ENCODE data around the gene NLRP3. TPM values are rescaled to one million over a fixed set of nuclear protein-coding genes. Genes with fewer than 3 reads are reported as not detected.

The NLRP3 gene
- total RNA-seq, 2 donors from 2014 or later = 1.1 to 1.4 TPM

GRCh38 chr1:247453997-247454396, 38.0 kb downstream of the NLRP3 start:
- H3K9me3 ChIP-seq = no peaks in the 10 kb centered on the region
- H3K4me3 ChIP-seq = no peak overlapping the region
- H3K36me3 ChIP-seq = no peaks in the 10 kb centered on the region
- intact Hi-C loops (cut with DNase I) = no loop called here
- H3K4me1 ChIP-seq (replicated peaks) = no peaks in the 10 kb centered on the region
- no peak for DNase-seq (ENCODE audit: low spot score)
- TF ChIP-seq POLR2AphosphoS5 (IDR thresholded peaks at IDR 0.05) = no peak
- TF ChIP-seq, protein P1, sequence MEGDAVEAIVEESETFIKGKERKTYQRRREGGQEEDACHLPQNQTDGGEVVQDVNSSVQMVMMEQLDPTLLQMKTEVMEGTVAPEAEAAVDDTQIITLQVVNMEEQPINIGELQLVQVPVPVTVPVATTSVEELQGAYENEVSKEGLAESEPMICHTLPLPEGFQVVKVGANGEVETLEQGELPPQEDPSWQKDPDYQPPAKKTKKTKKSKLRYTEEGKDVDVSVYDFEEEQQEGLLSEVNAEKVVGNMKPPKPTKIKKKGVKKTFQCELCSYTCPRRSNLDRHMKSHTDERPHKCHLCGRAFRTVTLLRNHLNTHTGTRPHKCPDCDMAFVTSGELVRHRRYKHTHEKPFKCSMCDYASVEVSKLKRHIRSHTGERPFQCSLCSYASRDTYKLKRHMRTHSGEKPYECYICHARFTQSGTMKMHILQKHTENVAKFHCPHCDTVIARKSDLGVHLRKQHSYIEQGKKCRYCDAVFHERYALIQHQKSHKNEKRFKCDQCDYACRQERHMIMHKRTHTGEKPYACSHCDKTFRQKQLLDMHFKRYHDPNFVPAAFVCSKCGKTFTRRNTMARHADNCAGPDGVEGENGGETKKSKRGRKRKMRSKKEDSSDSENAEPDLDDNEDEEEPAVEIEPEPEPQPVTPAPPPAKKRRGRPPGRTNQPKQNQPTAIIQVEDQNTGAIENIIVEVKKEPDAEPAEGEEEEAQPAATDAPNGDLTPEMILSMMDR (IDR thresholded peaks at IDR 0.05) = no peak
- TF ChIP-seq POLR2A (IDR thresholded peaks at IDR 0.05) = no peak
- 78% methylated on average over 11 of the region's 11 CpGs for WGBS
- H3K27ac ChIP-seq = no peak overlapping the region
- H3K27me3 ChIP-seq (replicated peaks; ENCODE audit: insufficient read depth) = no peaks in the 10 kb centered on the region

DNA sequence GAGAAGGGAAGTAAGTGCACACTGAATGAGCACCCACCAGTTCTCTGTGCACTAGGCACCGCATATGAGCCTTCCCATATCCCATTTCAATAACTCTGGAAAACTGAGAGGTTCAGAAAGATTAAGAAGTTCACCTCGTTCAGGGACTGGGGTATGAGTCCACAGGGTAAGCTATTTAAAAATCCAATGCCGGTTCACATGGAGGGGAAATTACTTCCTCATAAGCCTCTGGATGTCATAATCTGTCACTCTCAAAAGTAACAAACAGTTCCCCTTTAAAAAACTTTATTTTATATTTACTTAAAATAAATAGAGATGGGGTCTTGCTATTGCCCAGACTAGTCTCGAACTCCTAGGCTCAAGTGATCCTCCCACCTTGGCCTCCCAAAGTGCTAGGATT, 40.0 kb downstream of the NLRP3 start:
- no peak for TF ChIP-seq POLR2AphosphoS5 (IDR thresholded peaks at IDR 0.05)
- no peak for TF ChIP-seq POLR2A (IDR thresholded peaks at IDR 0.05)
- Histone ChIP-seq H3K9me3 (no peaks in the 10 kb centered on the region), H3K4me1 (replicated peaks) (no peaks in the 10 kb centered on the region), H3K27ac (no peak overlapping the region), H3K4me3 (no peak overlapping the region), H3K36me3 (no peaks in the 10 kb centered on the region), H3K27me3 (replicated peaks; ENCODE audit: insufficient read depth) (no peaks in the 10 kb centered on the region)
- intact Hi-C loops (cut with DNase I) = no loop called here
- WGBS = 53% methylated on average over 4 of the region's 4 CpGs
- no peak for DNase-seq (ENCODE audit: low spot score)

GRCh38 chr1:247456914-247457639, 41.1 kb downstream of the NLRP3 start:
- H3K27ac ChIP-seq = no peak overlapping the region
- WGBS = 74% methylated on average over 16 of the region's 16 CpGs
- H3K4me1 ChIP-seq (replicated peaks) = no peaks in the 10 kb centered on the region
- no peak for DNase-seq (ENCODE audit: low spot score)
- no peaks in the 10 kb centered on the region for H3K27me3 ChIP-seq (replicated peaks; ENCODE audit: insufficient read depth)
- H3K4me3 ChIP-seq = no peak overlapping the region
- no peaks in the 10 kb centered on the region for H3K36me3 ChIP-seq
- intact Hi-C loops (cut with DNase I) = no loop called here
- TF ChIP-seq, protein P1 (IDR thresholded peaks at IDR 0.05) = no peak
- no peak for TF ChIP-seq POLR2AphosphoS5 (IDR thresholded peaks at IDR 0.05)
- TF ChIP-seq POLR2A (IDR thresholded peaks at IDR 0.05) = no peak
- H3K9me3 ChIP-seq = no peaks in the 10 kb centered on the region

GRCh38 chr1:247459507-247459906, 43.5 kb downstream of the NLRP3 start:
- intact Hi-C loops (cut with DNase I) = no loop called here
- Histone ChIP-seq H3K9me3 (no peaks in the 10 kb centered on the region), H3K4me3 (no peak overlapping the region), H3K27ac (no peak overlapping the region), H3K27me3 (replicated peaks; ENCODE audit: insufficient read depth) (no peaks in the 10 kb centered on the region), H3K36me3 (no peaks in the 10 kb centered on the region), H3K4me1 (replicated peaks) (no peaks in the 10 kb centered on the region)
- WGBS = 83% methylated on average over 7 of the region's 7 CpGs
- no peak for DNase-seq (ENCODE audit: low spot score)
- TF ChIP-seq POLR2A (IDR thresholded peaks at IDR 0.05) (no peak), POLR2AphosphoS5 (IDR thresholded peaks at IDR 0.05) (no peak)
- TF ChIP-seq, protein P1 (IDR thresholded peaks at IDR 0.05) = no peak

DNA sequence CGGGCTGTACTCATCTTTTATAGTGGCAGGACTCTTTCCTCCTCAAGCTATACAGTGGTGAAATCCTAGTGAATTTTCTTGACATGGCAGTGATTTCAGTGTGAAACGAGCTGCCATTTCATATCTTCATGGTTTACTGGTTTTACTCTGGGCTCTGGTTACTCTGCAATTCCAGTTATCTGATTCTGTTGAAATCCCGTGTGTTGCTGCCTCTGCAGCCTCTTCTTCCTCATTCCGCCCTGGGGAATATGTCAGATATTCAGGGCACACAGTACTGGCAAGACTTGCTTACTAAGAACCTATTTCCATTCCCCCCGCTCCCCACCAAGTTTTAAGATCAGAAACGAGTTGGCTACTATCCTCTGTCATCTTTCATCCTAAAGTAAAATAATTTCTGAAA, 49.8 kb downstream of the NLRP3 start:
- H3K4me1 ChIP-seq (replicated peaks) = no peaks in the 10 kb centered on the region
- intact Hi-C loops (cut with DNase I) = no loop called here
- no peaks in the 10 kb centered on the region for H3K27me3 ChIP-seq (replicated peaks; ENCODE audit: insufficient read depth)
- no peak for DNase-seq (ENCODE audit: low spot score)
- no peaks in the 10 kb centered on the region for H3K36me3 ChIP-seq
- no peak overlapping the region for H3K27ac ChIP-seq
- TF ChIP-seq POLR2AphosphoS5 (IDR thresholded peaks at IDR 0.05) = no peak
- H3K9me3 ChIP-seq = no peaks in the 10 kb centered on the region
- 68% methylated on average over 6 of the region's 6 CpGs for WGBS
- H3K4me3 ChIP-seq = no peak overlapping the region

- TF ChIP-seq, protein P1 (IDR thresholded peaks at IDR 0.05) = no peak
- TF ChIP-seq POLR2A (IDR thresholded peaks at IDR 0.05) = no peak
- TF ChIP-seq POLR2AphosphoS5 (IDR thresholded peaks at IDR 0.05) = no peak
- Histone ChIP-seq H3K36me3 (no peaks in the 10 kb centered on the region), H3K27me3 (replicated peaks; ENCODE audit: insufficient read depth) (no peaks in the 10 kb centered on the region), H3K4me1 (replicated peaks) (no peaks in the 10 kb centered on the region), H3K27ac (no peak overlapping the region), H3K4me3 (no peak overlapping the region), H3K9me3 (no peaks in the 10 kb centered on the region)
- no peak for DNase-seq (ENCODE audit: low spot score)
- 82% methylated on average over 2 of the region's 2 CpGs for WGBS
- intact Hi-C loops (cut with DNase I) = no loop called here
Observed at GRCh38 chr1:247467129-247467528, 51.2 kb downstream of the NLRP3 start.

Measured in prostate gland (tissue), 2 donors.